Activated CD8-positive, alpha-beta memory T cell treated with anti-CD3 and anti-CD28 coated beads for 1 hour (primary cell): ENCODE results near the gene TECPR1.
A peak's percentile ranks its signal among the peaks of the same experiment; 100 is the strongest.

Experiments
- DNase-seq, 2 donors: peaks; one replicate each; pipeline ENCODE4 v3.0.0-alpha.2; 2020; ENCODE audit warnings: low read depth in 1 of 2; ENCODE audit errors: extremely low read depth in 1 of 2

The TECPR1 gene

DNA sequence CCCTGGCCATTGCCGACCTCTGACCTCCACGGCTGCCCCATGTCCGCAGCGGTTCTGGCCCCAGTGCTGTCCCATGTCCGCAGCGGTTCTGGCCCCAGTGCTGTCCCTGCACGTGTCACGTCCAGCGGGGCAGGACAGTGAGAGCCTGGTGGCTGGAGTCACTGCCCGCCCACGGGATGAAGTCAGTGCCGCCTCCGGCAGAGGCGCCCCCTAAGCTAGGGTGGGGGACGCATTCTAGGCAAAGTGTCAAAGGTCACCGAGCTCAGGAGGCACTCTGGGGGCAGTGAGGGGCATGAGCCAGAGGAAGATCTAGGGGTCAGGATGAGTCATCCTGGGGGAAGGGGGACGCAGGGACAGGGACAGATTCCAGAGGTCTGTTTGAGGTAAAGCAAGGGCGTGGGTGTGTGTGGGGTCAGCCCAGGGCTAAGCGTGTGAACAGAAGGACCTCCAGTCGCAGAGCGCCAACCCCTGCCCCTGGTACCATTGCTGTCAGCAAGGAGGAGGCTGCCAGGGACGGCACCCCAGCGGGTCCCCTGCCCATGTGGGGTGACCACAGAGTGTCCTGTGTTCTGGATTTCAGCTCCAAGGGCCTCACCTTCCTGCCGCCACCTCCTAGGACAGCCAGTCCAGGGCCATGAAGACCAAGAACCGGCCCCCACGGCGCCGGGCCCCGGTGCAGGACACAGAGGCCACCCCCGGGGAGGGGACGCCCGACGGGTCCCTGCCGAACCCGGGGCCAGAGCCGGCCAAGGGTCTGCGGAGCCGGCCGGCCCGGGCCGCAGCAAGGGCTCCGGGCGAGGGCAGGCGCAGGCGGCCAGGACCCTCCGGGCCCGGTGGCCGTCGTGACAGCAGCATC, 40.1 kb downstream of the TECPR1 start:
- DNase-seq: no peak

- DNase-seq: peak in 1 of 2 donors; percentile 4
Measured at GRCh38 chr7:98211221-98211675, 40.8 kb downstream of the TECPR1 start, which contains the start of gene BHLHA15. TSS of gene BHLHA15 (plus strand) at chr7:98211439. CDS start at chr7:98212310, 871 bp downstream.

DNA sequence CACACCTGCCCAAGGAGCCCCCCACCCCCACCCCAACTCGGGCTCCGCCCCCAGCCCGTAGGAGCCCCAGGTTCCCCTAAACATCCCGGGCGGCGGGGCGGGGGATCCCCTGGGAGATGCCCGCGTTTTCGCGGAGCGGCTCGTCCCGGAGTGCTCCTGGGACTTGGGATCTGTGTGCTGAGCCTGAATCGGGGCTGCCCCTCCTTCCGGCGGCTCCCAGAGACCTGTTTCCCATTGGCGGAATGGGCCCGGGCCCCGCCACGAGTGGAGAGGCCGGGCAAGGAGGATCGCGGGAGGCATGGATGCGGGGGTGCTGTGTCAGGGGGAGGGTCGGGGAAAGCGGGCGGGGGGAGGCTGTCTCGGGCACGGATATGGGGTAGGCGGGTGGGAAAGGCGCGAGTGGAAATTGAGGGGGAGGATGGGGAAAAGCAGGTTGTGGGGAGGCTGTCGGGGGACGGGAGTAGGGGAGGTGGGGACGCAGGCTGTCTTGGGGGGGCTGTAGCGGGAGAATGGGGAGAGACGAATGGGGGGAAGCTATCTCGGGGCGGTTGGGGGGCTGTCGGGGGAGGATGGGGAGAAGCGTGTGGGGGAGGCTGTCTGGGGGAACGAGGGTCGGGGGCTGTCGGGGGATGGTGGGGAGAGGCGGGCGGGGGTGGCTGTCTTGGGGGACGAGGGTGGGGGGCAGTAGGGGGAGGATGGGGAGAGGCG, 41.4 kb downstream of the TECPR1 start:
- no peak for DNase-seq

DNA sequence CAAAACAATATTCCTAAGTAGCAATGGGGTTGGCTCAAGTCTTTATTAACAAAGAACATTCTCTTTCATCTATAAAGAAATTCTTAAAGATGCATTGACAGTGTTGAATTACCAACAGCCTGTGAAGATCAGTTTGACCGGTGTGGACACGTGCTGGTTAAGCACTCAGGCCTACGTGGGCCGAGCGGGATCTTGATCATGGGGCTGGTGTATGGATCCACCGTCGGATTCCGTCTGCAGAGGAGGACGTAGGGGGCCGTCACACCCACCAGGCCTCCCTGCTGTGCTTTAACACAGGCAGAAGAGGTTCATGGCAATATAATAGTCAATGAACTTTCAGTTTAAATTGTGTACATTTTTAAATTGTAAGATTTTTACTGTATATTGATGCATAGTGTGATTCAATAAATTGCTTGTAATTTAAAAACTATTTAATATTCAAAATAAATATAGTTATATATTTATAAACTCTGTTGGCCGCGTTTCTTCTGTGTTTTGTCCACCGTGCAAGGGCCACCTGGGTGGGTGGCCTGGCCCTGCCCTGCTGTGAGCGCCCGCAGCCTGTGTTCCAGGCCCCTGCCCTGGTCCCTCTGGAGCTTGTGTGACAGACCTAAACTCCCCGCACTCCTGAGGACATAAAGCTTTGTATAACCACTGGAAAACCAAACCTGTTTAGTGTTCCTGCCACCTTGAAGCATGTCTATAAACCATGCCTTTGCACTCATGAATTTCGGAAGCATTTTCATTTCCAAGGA, 42.7 kb downstream of the TECPR1 start:
- no peak for DNase-seq

- no peak for DNase-seq
Measured at GRCh38 chr7:98206451-98207330, 45.3 kb downstream of the TECPR1 start.

DNA sequence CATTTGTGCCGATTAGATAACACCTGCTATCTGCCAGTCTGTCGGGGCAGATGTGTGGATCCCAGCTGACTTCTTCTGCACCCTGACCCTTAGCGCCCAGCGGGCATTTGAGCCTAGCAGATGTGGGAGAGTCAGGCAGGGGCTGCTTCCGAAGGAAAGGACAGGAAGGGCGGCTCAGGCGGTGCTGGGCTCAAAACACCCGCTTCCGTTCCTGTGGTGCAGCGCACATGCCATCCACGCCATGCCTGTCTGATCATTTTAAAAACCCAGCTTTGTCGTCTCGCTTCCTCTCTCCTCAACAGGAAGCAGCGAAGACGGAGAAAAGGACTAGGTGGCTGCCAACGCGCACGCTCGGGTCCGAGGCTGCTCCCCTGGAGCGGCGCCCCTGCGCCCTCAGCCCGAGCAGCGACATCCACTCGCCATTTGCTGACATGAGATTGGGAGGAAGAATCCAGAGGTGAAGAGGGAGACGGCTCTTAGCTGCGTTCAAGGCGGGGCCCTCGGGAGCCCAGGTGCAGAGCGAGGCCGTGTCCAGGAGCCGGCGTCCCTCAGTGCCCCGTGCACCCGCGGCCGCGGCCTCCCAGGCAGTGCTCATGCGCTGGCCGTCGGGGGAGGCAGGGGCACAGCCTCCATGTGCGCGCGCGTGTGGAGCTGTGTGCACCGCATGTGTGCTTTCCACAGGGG, 46.7 kb downstream of the TECPR1 start:
- DNase-seq: no peak

DNA sequence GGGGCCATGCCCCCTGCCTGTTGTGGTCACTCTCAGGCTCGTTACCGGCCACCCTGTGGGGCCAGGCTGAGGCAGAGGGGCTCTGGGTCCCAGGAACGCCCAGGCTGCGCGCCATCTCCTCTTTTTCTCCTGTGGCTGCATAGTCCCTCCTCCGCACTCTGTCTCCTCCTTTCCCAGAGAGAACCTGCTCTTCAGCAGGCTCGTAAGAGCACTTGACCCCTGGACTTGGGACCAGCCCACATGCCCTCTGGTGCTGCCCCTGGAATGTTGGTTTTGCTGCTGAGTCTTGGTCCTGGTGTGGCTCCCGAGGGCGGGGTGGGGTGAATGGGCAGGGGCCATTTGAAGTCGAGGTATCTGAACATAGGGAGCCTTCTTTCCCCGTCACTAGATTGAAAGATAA, 47.4 kb downstream of the TECPR1 start:
- no peak for DNase-seq

- no peak for DNase-seq
Measured at GRCh38 chr7:98203964-98204605, 47.9 kb downstream of the TECPR1 start.

- DNase-seq: no peak
Measured at GRCh38 chr7:98203261-98203963, 48.6 kb downstream of the TECPR1 start.

GRCh38 chr7:98202367-98203195, 49.5 kb downstream of the TECPR1 start:
- DNase-seq: peak; percentile 28 to 37

- no peak for DNase-seq
Measured at GRCh38 chr7:98200364-98200763, 51.7 kb downstream of the TECPR1 start.

DNA sequence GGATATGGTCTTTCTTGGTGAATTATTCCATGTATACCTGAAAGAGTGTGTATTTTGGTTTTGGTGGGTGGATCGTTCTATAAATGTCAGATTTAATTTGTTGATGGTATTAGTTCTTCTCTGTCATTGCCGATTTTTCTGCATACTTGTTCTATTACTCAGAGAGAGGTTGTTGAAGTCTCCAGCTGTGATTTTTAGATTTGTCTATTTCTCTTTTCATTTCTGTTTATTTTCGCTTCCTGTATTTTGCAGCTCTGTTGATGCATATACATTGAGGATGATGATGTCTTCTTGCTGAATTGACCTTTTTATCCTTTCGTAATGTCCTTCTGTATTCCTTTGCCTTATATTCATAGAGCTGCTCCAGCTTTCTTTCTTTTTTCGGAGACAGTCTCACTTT, 52.9 kb downstream of the TECPR1 start:
- no peak for DNase-seq

GRCh38 chr7:98196706-98197605, 55.1 kb downstream of the TECPR1 start:
- DNase-seq: no peak

DNA sequence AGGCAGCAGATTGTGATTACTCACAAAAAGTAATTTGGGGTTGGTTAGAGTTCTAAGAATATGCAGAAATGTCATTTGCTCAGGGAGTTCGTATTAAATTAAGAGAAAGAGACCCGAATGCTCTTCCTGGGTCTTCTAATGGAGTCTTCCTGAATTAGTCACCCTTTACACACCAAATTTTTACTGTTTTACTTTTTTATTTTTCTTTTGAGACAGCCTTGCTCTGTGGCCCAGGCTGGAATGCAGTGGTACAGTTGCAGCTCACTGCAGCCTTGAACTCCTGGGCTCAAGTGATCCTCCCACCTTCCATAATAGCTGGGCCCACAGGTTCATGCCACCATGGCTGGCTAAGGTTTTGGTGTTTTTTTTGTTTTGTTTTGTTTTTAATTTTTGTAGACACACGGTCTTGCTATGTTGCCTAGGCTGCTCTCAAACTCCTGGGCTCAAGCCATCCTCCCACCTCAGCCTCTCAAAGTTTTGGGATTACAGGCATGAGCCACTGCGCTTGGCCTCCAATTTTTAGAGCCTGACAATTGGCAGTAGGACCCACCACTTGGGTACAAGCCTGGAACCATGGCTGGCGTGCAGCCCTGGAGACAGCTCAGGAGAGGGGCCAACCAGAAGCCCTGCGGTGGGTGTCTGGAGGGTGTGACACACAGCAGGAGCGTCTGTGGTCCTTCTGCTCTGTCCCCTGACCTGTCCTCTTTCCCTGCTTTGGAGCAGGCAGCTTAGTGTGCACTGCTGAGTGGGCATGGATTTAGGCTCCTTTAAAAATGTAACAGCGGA, 57.2 kb downstream of the TECPR1 start:
- no peak for DNase-seq

- no peak for DNase-seq
Measured at GRCh38 chr7:98194186-98194585, 57.8 kb downstream of the TECPR1 start.
